Measurements from ENCODE around the gene ADAM23. TPM values are rescaled to one million over a fixed set of nuclear protein-coding genes. Genes with fewer than 3 reads are reported as not detected.

The ADAM23 gene
- total and polyA plus RNA-seq, 2 experiments from 2014 or later: 11.8 to 15.9 TPM

- no peak for DNase-seq (ENCODE audit: low spot score)
These were observed 175.7 kb downstream of the ADAM23 start for GRCh38 chr2:206619011-206619410.

GRCh38 chr2:206626108-206626507 lies 182.8 kb downstream of the ADAM23 start:
- no peaks in the 10 kb centered on the region; the same call in 1 of the 2 replicates for H3K9me2 ChIP-seq (ENCODE audit: insufficient read depth)
- no peaks in the 10 kb centered on the region for H3K79me2 ChIP-seq (replicated peaks; ENCODE audit: insufficient read depth)
- Mint-ChIP-seq H3K4me3 (no peak overlapping the region), H3K27ac (no peak overlapping the region), H3K4me1 (peaks cover 14% of the 10 kb centered on the region; the same call in 2 of the 3 replicates), H3K9me3 (no peaks in the 10 kb centered on the region), H3K36me3 (ENCODE audit: low read depth) (no peaks in the 10 kb centered on the region), H3K27me3 (ENCODE audit: insufficient read depth, low read depth, poor library complexity) (peaks cover 2% of the 10 kb centered on the region)
- H2AFZ ChIP-seq: no peak overlapping the region
- H3K27me3 ChIP-seq (ENCODE audit: insufficient read depth): no peaks in the 10 kb centered on the region
- ATAC-seq: peak; percentile 51; the same call in 2 of the 3 replicates
- no peaks in the 10 kb centered on the region for H4K20me1 ChIP-seq (replicated peaks; ENCODE audit: insufficient read depth)
- TF ChIP-seq CTCF (conservative IDR thresholded peaks at IDR 0.05; ENCODE audit: low read depth in 2 of 2) (peak in 1 of 2 experiments; percentile 19; a peak in 1 of 4 replicates), STAT1 (IDR thresholded peaks at IDR 0.05; ENCODE audit: unreplicated experiment) (no peak)
- no peaks in the 10 kb centered on the region for H3K36me3 ChIP-seq (ENCODE audit: insufficient read depth)
- no peak overlapping the region for H3K4me2 ChIP-seq
- no peak overlapping the region for H3K4me3 ChIP-seq
- H3K4me1 ChIP-seq (ENCODE audit: insufficient read depth): peaks cover 5% of the 10 kb centered on the region; the same call in 1 of the 2 replicates
- peak; percentile 21 for DNase-seq (ENCODE audit: low spot score)
- H3K27ac ChIP-seq (ENCODE audit: low read depth): no peak overlapping the region
- no peaks in the 10 kb centered on the region for H3F3A ChIP-seq (replicated peaks; ENCODE audit: low read depth)

More at GRCh38 chr2:206619011-206619410, 175.7 kb downstream of the ADAM23 start:
- H3K4me1 Mint-ChIP-seq: no peaks in the 10 kb centered on the region
- H3K27ac Mint-ChIP-seq: no peak overlapping the region
- Histone ChIP-seq H3K9me2 (ENCODE audit: insufficient read depth) (no peaks in the 10 kb centered on the region), H4K20me1 (replicated peaks; ENCODE audit: insufficient read depth) (no peaks in the 10 kb centered on the region), H3K4me3 (no peak overlapping the region), H3K36me3 (ENCODE audit: insufficient read depth) (no peaks in the 10 kb centered on the region), H3K27ac (ENCODE audit: low read depth) (no peak overlapping the region), H3F3A (replicated peaks; ENCODE audit: low read depth) (no peaks in the 10 kb centered on the region), H3K4me1 (ENCODE audit: insufficient read depth) (no peaks in the 10 kb centered on the region), H3K27me3 (ENCODE audit: insufficient read depth) (no peaks in the 10 kb centered on the region), H3K79me2 (replicated peaks; ENCODE audit: insufficient read depth) (no peaks in the 10 kb centered on the region), H3K4me2 (no peak overlapping the region), H2AFZ (no peak overlapping the region)
- H3K4me3 Mint-ChIP-seq: no peak overlapping the region
- H3K9me3 Mint-ChIP-seq: no peaks in the 10 kb centered on the region
- H3K27me3 Mint-ChIP-seq (ENCODE audit: insufficient read depth, low read depth, poor library complexity): peaks cover 4% of the 10 kb centered on the region
- H3K36me3 Mint-ChIP-seq (ENCODE audit: low read depth): no peaks in the 10 kb centered on the region
- no peak for ATAC-seq
- TF ChIP-seq NANOG (IDR thresholded peaks at IDR 0.05; ENCODE audit: borderline replicate concordance): no peak

GRCh38 chr2:206627632-206628031 lies 184.3 kb downstream of the ADAM23 start:
- Histone ChIP-seq H3K4me1 (ENCODE audit: insufficient read depth) (peaks cover 5% of the 10 kb centered on the region; the same call in 1 of the 2 replicates), H3K4me3 (no peak overlapping the region), H3K79me2 (replicated peaks; ENCODE audit: insufficient read depth) (no peaks in the 10 kb centered on the region), H3K9me2 (ENCODE audit: insufficient read depth) (no peaks in the 10 kb centered on the region; the same call in 1 of the 2 replicates), H3K36me3 (ENCODE audit: insufficient read depth) (no peaks in the 10 kb centered on the region), H4K20me1 (replicated peaks; ENCODE audit: insufficient read depth) (no peaks in the 10 kb centered on the region), H3K27me3 (ENCODE audit: insufficient read depth) (no peaks in the 10 kb centered on the region), H3K27ac (ENCODE audit: low read depth) (no peak overlapping the region), H2AFZ (no peak overlapping the region), H3F3A (replicated peaks; ENCODE audit: low read depth) (no peaks in the 10 kb centered on the region), H3K4me2 (no peak overlapping the region)
- H3K4me1 Mint-ChIP-seq: peaks cover 14% of the 10 kb centered on the region; the same call in 2 of the 3 replicates
- H3K36me3 Mint-ChIP-seq (ENCODE audit: low read depth): no peaks in the 10 kb centered on the region
- no peaks in the 10 kb centered on the region for H3K9me3 Mint-ChIP-seq
- no peak for DNase-seq (ENCODE audit: low spot score)
- peaks cover 4% of the 10 kb centered on the region for H3K27me3 Mint-ChIP-seq (ENCODE audit: insufficient read depth, low read depth, poor library complexity)
- H3K27ac Mint-ChIP-seq: no peak overlapping the region
- no peak for ATAC-seq
- H3K4me3 Mint-ChIP-seq: no peak overlapping the region
- TF ChIP-seq EZH2 (IDR thresholded peaks at IDR 0.05; ENCODE audit: low read depth, unreplicated experiment) (no peak), ZNF331 (CRISPR knock-in tag; IDR thresholded peaks at IDR 0.05; ENCODE audit: low read depth) (no peak), EZH2phosphoT487 (IDR thresholded peaks at IDR 0.05; ENCODE audit: unreplicated experiment) (no peak), ZNF462 (CRISPR knock-in tag; IDR thresholded peaks at IDR 0.05) (no peak), POLR2AphosphoS5 (IDR thresholded peaks at IDR 0.05; ENCODE audit: low read depth) (no peak)

Data from GM23338 (cell line).